Neural cell (in vitro differentiated cells): ENCODE measurements around the gene KCNJ1. TPM values are rescaled to one million over a fixed set of nuclear protein-coding genes. Genes with fewer than 3 reads are reported as not detected.

Experiments
- H2AFZ ChIP-seq: fragments of 200-600, 300-800 bp; sonication (generic), shearing (Covaris generic); 2 replicates; pipeline ENCODE4 v1.6.0; 2014; ENCODE audit warnings: low read depth, mild to moderate bottlenecking, antibody characterized with exemption, low read length, moderate library complexity
- H3F3A ChIP-seq: fragments of 200-600 bp; shearing (Covaris generic); 2 replicates; pipeline ENCODE4 v1.6.1; 2016; ENCODE audit warnings: mild to moderate bottlenecking, moderate library complexity, mixed read lengths, antibody characterized with exemption, low read length; ENCODE audit not compliant: insufficient read depth, poor library complexity, severe bottlenecking
- H3K27ac ChIP-seq: fragments of 200-600, 300-800 bp; sonication (generic), shearing (Covaris generic); 2 replicates; pipeline ENCODE4 v1.5.1; 2014; ENCODE audit warnings: mild to moderate bottlenecking, low read length, moderate library complexity
- H3K27me3 ChIP-seq: fragments of 300-800, 200-600 bp; sonication (generic), shearing (Covaris generic); 2 replicates; pipeline ENCODE4 v1.6.0; 2014; ENCODE audit warnings: mild to moderate bottlenecking, low read depth, low read length, moderate library complexity; ENCODE audit not compliant: insufficient read depth
- H3K36me3 ChIP-seq: fragments of 300-800, 200-600 bp; sonication (generic), shearing (Covaris generic); 2 replicates; pipeline ENCODE4 v1.5.1; 2014; ENCODE audit warnings: mild to moderate bottlenecking, antibody characterized with exemption, low read length, moderate library complexity; ENCODE audit not compliant: insufficient read depth
- H3K4me2 ChIP-seq: fragments of 300-800, 200-600 bp; sonication (generic), shearing (Covaris generic); 2 replicates; pipeline ENCODE4 v1.6.0; 2014; ENCODE audit warnings: mild to moderate bottlenecking, low read length
- H3K4me3 ChIP-seq: fragments of 300-800, 200-600 bp; sonication (generic), shearing (Covaris generic); 2 replicates; pipeline ENCODE4 v1.5.1; 2014; ENCODE audit warnings: mild to moderate bottlenecking, low read length, moderate library complexity
- H3K79me2 ChIP-seq: fragments of 200-600 bp; shearing (Covaris generic); replicated peaks from 2 replicates; pipeline ENCODE4 v1.6.0; 2014; ENCODE audit warnings: mild to moderate bottlenecking, low read length, moderate library complexity; ENCODE audit not compliant: insufficient read depth
- H3K9ac ChIP-seq: fragments of 300-800, 200-600 bp; sonication (generic), shearing (Covaris generic); 2 replicates; pipeline ENCODE4 v1.6.1; 2016; ENCODE audit warnings: mild to moderate bottlenecking, low read length, mixed read lengths
- H3K9me2 ChIP-seq: fragments of 200-600 bp; shearing (Covaris generic); 2 replicates; pipeline ENCODE4 v1.6.1; 2016; ENCODE audit warnings: mild to moderate bottlenecking, low read length, mixed read lengths; ENCODE audit not compliant: insufficient read depth
- H3K9me3 ChIP-seq: fragments of 200-600, 300-800 bp; sonication (generic), shearing (Covaris generic); 2 replicates; pipeline ENCODE4 v1.6.1; 2016; ENCODE audit warnings: mild to moderate bottlenecking, mixed run types, low read length, moderate library complexity, mixed read lengths
- H4K20me1 ChIP-seq: fragments of 200-600 bp; shearing (Covaris generic); 2 replicates; pipeline ENCODE4 v1.6.1; 2016; ENCODE audit warnings: mild to moderate bottlenecking, mixed run types; ENCODE audit not compliant: insufficient read depth
- EP300 ChIP-seq: fragments of 450-650 bp; conservative IDR thresholded peaks from 2 replicates; pipeline ENCODE4 v1.6.1; 2014; ENCODE audit warnings: antibody characterized with exemption, mild to moderate bottlenecking, moderate library complexity; ENCODE audit not compliant: poor library complexity, severe bottlenecking
- EZH2 ChIP-seq: fragments of 200-600, 300-800 bp; shearing (Covaris generic), sonication (generic); IDR thresholded peaks from 2 replicates; pipeline ENCODE4 v1.6.1; 2014; ENCODE audit warnings: antibody characterized with exemption, low read length, borderline replicate concordance, mild to moderate bottlenecking; ENCODE audit not compliant: insufficient read depth, poor library complexity, severe bottlenecking
- MXI1 ChIP-seq: fragments of 450-650 bp; conservative IDR thresholded peaks from 2 replicates; pipeline ENCODE4 v1.6.1; 2014; ENCODE audit warnings: antibody characterized with exemption, mild to moderate bottlenecking; ENCODE audit not compliant: poor library complexity, severe bottlenecking
- POLR2AphosphoS5 ChIP-seq: IDR thresholded peaks from 2 replicates; pipeline ENCODE4 v1.6.1; 2012
- RAD21 ChIP-seq: fragments of 450-650 bp; conservative IDR thresholded peaks from 2 replicates; pipeline ENCODE4 v1.6.1; 2014; ENCODE audit warnings: antibody characterized with exemption, mild to moderate bottlenecking, moderate library complexity
- SMC3 ChIP-seq: fragments of 450-650 bp; conservative IDR thresholded peaks from 2 replicates; pipeline ENCODE4 v1.6.1; 2014; ENCODE audit warnings: antibody characterized with exemption, mild to moderate bottlenecking, moderate library complexity; ENCODE audit not compliant: poor library complexity
- TAF1 ChIP-seq: IDR thresholded peaks from 2 replicates; pipeline ENCODE4 v1.6.1; 2012; ENCODE audit warnings: low read depth
- polyA plus RNA-seq: library from polyadenylated mRNA; depleted of rRNA; stranded (reverse); fragments of >200 nt; gene quantifications from 2 replicates; pipeline ENCODE4 v1.2.3, GENCODE V29; 2014
- TF ChIP-seq, protein P1 (sequence below): fragments of 450-650 bp; IDR thresholded peaks from 2 replicates; pipeline ENCODE4 v1.5.1; 2014; ENCODE audit warnings: antibody characterized with exemption, mild to moderate bottlenecking, moderate library complexity; ENCODE audit not compliant: poor library complexity, severe bottlenecking
- TF ChIP-seq, protein P2 (sequence below): IDR thresholded peaks from 2 replicates; pipeline ENCODE4 v1.6.1; 2012; ENCODE audit warnings: borderline replicate concordance

KCNJ1 gene
- polyA plus RNA-seq, 1 donor from 2014 or later: 0.22 TPM

DNA sequence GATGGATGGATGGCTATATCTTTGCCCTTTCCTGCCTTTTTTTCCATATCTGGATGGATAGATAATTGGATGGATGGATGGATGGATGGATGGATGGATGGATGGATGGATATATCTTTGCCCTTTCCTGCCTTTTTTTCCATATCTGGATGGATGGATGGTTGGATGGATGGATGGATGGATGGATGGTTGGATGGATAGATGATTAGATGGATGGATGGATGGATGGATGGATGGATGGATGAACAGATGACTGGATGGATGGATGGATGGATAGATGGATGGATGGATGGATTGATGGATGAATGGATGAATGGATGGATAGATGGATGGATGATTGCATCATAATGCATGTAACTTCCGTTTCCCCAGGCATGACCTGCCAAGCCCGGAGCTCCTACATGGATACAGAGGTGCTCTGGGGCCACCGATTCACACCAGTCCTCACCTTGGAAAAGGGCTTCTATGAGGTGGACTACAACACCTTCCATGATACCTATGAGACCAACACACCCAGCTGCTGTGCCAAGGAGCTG, 49.0 kb upstream of the KCNJ1 start:
- Histone ChIP-seq H3F3A (no peaks in the 10 kb centered on the region), H3K27ac (no peak overlapping the region), H3K4me3 (no peak overlapping the region), H3K9ac (no peak overlapping the region), H3K9me3 (no peaks in the 10 kb centered on the region), H3K4me2 (no peak overlapping the region), H4K20me1 (no peaks in the 10 kb centered on the region), H3K79me2 (no peaks in the 10 kb centered on the region), H3K36me3 (no peaks in the 10 kb centered on the region), H2AFZ (no peak overlapping the region), H3K9me2 (no peaks in the 10 kb centered on the region), H3K27me3 (no peaks in the 10 kb centered on the region)
- no peak for TF ChIP-seq SMC3
- TF ChIP-seq, protein P1, sequence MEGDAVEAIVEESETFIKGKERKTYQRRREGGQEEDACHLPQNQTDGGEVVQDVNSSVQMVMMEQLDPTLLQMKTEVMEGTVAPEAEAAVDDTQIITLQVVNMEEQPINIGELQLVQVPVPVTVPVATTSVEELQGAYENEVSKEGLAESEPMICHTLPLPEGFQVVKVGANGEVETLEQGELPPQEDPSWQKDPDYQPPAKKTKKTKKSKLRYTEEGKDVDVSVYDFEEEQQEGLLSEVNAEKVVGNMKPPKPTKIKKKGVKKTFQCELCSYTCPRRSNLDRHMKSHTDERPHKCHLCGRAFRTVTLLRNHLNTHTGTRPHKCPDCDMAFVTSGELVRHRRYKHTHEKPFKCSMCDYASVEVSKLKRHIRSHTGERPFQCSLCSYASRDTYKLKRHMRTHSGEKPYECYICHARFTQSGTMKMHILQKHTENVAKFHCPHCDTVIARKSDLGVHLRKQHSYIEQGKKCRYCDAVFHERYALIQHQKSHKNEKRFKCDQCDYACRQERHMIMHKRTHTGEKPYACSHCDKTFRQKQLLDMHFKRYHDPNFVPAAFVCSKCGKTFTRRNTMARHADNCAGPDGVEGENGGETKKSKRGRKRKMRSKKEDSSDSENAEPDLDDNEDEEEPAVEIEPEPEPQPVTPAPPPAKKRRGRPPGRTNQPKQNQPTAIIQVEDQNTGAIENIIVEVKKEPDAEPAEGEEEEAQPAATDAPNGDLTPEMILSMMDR: no peak
- TF ChIP-seq EP300: no peak
- TF ChIP-seq, protein P2, sequence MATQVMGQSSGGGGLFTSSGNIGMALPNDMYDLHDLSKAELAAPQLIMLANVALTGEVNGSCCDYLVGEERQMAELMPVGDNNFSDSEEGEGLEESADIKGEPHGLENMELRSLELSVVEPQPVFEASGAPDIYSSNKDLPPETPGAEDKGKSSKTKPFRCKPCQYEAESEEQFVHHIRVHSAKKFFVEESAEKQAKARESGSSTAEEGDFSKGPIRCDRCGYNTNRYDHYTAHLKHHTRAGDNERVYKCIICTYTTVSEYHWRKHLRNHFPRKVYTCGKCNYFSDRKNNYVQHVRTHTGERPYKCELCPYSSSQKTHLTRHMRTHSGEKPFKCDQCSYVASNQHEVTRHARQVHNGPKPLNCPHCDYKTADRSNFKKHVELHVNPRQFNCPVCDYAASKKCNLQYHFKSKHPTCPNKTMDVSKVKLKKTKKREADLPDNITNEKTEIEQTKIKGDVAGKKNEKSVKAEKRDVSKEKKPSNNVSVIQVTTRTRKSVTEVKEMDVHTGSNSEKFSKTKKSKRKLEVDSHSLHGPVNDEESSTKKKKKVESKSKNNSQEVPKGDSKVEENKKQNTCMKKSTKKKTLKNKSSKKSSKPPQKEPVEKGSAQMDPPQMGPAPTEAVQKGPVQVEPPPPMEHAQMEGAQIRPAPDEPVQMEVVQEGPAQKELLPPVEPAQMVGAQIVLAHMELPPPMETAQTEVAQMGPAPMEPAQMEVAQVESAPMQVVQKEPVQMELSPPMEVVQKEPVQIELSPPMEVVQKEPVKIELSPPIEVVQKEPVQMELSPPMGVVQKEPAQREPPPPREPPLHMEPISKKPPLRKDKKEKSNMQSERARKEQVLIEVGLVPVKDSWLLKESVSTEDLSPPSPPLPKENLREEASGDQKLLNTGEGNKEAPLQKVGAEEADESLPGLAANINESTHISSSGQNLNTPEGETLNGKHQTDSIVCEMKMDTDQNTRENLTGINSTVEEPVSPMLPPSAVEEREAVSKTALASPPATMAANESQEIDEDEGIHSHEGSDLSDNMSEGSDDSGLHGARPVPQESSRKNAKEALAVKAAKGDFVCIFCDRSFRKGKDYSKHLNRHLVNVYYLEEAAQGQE: no peak
- TF ChIP-seq RAD21: no peak
- no peak for TF ChIP-seq MXI1
- no peak for TF ChIP-seq EZH2

DNA sequence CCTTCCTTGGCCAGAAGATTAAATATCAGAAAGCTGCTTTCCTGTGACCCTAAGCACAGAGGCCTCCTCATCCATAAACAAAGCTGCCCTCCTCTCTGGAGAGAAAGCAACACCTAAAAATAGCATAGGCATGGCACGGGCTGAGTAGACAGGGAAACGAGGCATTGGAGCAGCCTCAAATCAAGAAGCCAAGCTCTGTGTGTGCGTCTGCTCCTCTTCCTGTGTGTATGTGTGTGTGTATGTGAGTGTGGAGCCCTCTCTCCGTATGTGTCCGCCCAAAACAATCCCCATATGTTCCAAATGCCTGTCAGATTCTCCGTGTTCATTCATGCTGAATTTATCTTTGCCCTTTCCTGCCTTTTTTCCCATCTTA, 48.0 kb upstream of the KCNJ1 start:
- Histone ChIP-seq H3K79me2 (no peaks in the 10 kb centered on the region), H2AFZ (no peak overlapping the region), H3K27ac (peak overlapping the region; percentile 33), H3K4me2 (no peak overlapping the region), H3K9me3 (no peaks in the 10 kb centered on the region), H3K9me2 (no peaks in the 10 kb centered on the region), H3K9ac (no peak overlapping the region), H3K4me3 (no peak overlapping the region), H3K27me3 (no peaks in the 10 kb centered on the region), H3K36me3 (no peaks in the 10 kb centered on the region), H4K20me1 (no peaks in the 10 kb centered on the region), H3F3A (no peaks in the 10 kb centered on the region)
- TF ChIP-seq MXI1: no peak
- TF ChIP-seq, protein P2: no peak
- TF ChIP-seq, protein P1: no peak
- TF ChIP-seq SMC3: no peak
- no peak for TF ChIP-seq TAF1
- no peak for TF ChIP-seq EZH2
- TF ChIP-seq POLR2AphosphoS5: no peak
- TF ChIP-seq EP300: no peak
- no peak for TF ChIP-seq RAD21
